Endothelial cell of umbilical vein (primary cell): ENCODE data around the gene SDK2. TPM values are rescaled to one million over a fixed set of nuclear protein-coding genes. Genes with fewer than 3 reads are reported as not detected.

ENCODE experiments used
- BruUV-seq: library from RNA; stranded (reverse); fragments of 400-500 nt; replicated peaks from 2 replicates; lab custom pipeline; 2021; lab: Mats Ljungman, UMichigan
- CTCF ChIA-PET: fragments of 300-600, 350-600 bp; sonication (Branson Sonifier 250); formaldehyde crosslinking; loops from one replicate; lab custom pipeline; 2021; ENCODE audit warnings: antibody characterized with exemption, inconsistent platforms; lab: Charles Lee
- POLR2A ChIA-PET: fragments of 300-600, 350-600 bp; sonication (Branson Sonifier 250); formaldehyde crosslinking; loops from one replicate; lab custom pipeline; 2021; ENCODE audit warnings: antibody characterized with exemption, inconsistent platforms; lab: Charles Lee
- DNase-seq: peaks from one replicate; pipeline ENCODE4 v3.0.0-alpha.2; 2011; ENCODE audit warnings: low read depth, low spot score
- FAIRE-seq: peaks from 2 replicates; lab custom pipeline; 2011; peaks lifted over from hg19 to GRCh38; lab: Jason Lieb, UNC
- H2AFZ ChIP-seq: 2 replicates; pipeline ENCODE4 v1.6.0; 2012; ENCODE audit warnings: low read depth, low read length, control low read depth, inconsistent platforms
- H3K27ac ChIP-seq: 2 replicates; pipeline ENCODE4 v1.5.1; 2011; ENCODE audit warnings: low read depth, mild to moderate bottlenecking, control low read depth, low read length, moderate library complexity; ENCODE audit not compliant: insufficient read depth
- H3K27me3 ChIP-seq, 2 experiments: 2 replicates each; pipeline versions ENCODE4 v1.6.0 to v1.6.1; 2011; ENCODE audit warnings: low read length in 2 of 2, mixed read lengths in 1 of 2; ENCODE audit not compliant: control insufficient read depth in 2 of 2, insufficient read depth in 2 of 2
- H3K36me3 ChIP-seq, 2 experiments: 2 replicates in 1 of 2; 3 replicates in 1 of 2; pipeline ENCODE4 v1.5.1; 2011; ENCODE audit warnings: low read length in 2 of 2, mild to moderate bottlenecking in 1 of 2, moderate library complexity in 1 of 2; ENCODE audit not compliant: control insufficient read depth in 2 of 2, insufficient read depth in 2 of 2; ENCODE audit errors: extremely low read depth in 1 of 2
- H3K4me1 ChIP-seq: 3 replicates; pipeline ENCODE4 v1.5.1; 2011; ENCODE audit warnings: mild to moderate bottlenecking, low read length; ENCODE audit not compliant: control insufficient read depth, insufficient read depth; ENCODE audit errors: extremely low read depth
- H3K4me2 ChIP-seq: 2 replicates; pipeline ENCODE4 v1.6.1; 2011; ENCODE audit warnings: low read length, control low read depth, mixed read lengths; ENCODE audit not compliant: insufficient read depth
- H3K4me3 ChIP-seq, 3 experiments: fragments of 200-600 bp in 1 of 3; sonication (generic), shearing (Covaris generic) in 1 of 3; replicated peaks in 1 of 3; 2 replicates each; pipeline ENCODE4 v1.5.1; 2011 to 2016; ENCODE audit warnings: control low read depth in 3 of 3, low read length in 3 of 3, mild to moderate bottlenecking in 2 of 3, inconsistent platforms in 1 of 3, low read depth in 1 of 3, moderate library complexity in 1 of 3; ENCODE audit not compliant: insufficient read depth in 1 of 3
- H3K79me2 ChIP-seq: 2 replicates; pipeline ENCODE4 v1.6.0; 2012; ENCODE audit warnings: low read length, inconsistent platforms; ENCODE audit not compliant: control insufficient read depth, insufficient read depth
- H3K9ac ChIP-seq: replicated peaks from 2 replicates; pipeline ENCODE3; 2011; ENCODE audit warnings: low read length, control low read depth; ENCODE audit not compliant: insufficient read depth; ENCODE audit errors: extremely low read depth
- H3K9me1 ChIP-seq: replicated peaks from 3 replicates; pipeline ENCODE4 v1.6.0; 2011; ENCODE audit warnings: mild to moderate bottlenecking, low read length; ENCODE audit not compliant: control insufficient read depth, insufficient read depth; ENCODE audit errors: extremely low read depth
- H3K9me3 ChIP-seq: replicated peaks from 2 replicates; pipeline ENCODE4 v1.5.1; 2012; ENCODE audit warnings: low read length, inconsistent platforms; ENCODE audit not compliant: control insufficient read depth, insufficient read depth
- H4K20me1 ChIP-seq: replicated peaks from 2 replicates; pipeline ENCODE3; 2011; ENCODE audit warnings: mild to moderate bottlenecking, low read length; ENCODE audit not compliant: control insufficient read depth, insufficient read depth; ENCODE audit errors: extremely low read depth
- EZH2 ChIP-seq: IDR thresholded peaks from 2 replicates; pipeline ENCODE4 v1.6.1; 2012; ENCODE audit warnings: borderline replicate concordance, low read depth, mild to moderate bottlenecking, moderate library complexity, low read length, inconsistent platforms; ENCODE audit not compliant: severe bottlenecking
- GATA2 ChIP-seq: IDR thresholded peaks from 2 replicates; pipeline ENCODE4 v1.7.0; 2011; ENCODE audit warnings: low read depth, mild to moderate bottlenecking, moderate library complexity, mixed read lengths, low read length; ENCODE audit not compliant: insufficient read length, insufficient read depth
- MYC ChIP-seq: IDR thresholded peaks from one replicate; pipeline ENCODE4 v1.6.1; 2011; ENCODE audit warnings: mild to moderate bottlenecking, low read depth, low read length
- POLR2A ChIP-seq: IDR thresholded peaks from 2 replicates; pipeline ENCODE4 v1.6.1; 2012; ENCODE audit warnings: low read depth, mild to moderate bottlenecking, control low read depth, low read length
- dilution Hi-C: fragments of 300-500 bp; cut with MboI; formaldehyde crosslinking; loops from one replicate; pipeline ENCODE4 v1.15.0; 2019; ENCODE audit warnings: low sequenced_read_pairs; ENCODE audit not compliant: extremely low pct_ligation_motif_present
- intact Hi-C: fragments of 100-400 bp; cut with micrococcal nuclease; formaldehyde crosslinking; loops from one replicate; pipeline ENCODE4 v1.10.0; 2022
- polyA plus RNA-seq, 4 experiments: library from polyadenylated mRNA; depleted of rRNA in 3 of 4; stranded (reverse) in 3 of 4; unstranded in 1 of 4; fragments of >200 nt; gene quantifications; 2 replicates each; pipeline versions ENCODE4 v1.2.1 to v1.2.3, GENCODE V29; 2011 to 2012; ENCODE audit warnings: missing spikeins in 1 of 4
- total RNA-seq: library from RNA; stranded (reverse); gene quantifications from 2 replicates; pipeline ENCODE4 v1.2.3, GENCODE V29; 2021
- TF ChIP-seq, protein P1 (sequence below), 2 donors: IDR thresholded peaks; 1 replicate in 1 of 2; 2 replicates in 1 of 2; pipeline ENCODE4 v1.5.1; 2011; ENCODE audit warnings: low read length in 2 of 2, mild to moderate bottlenecking in 2 of 2, moderate library complexity in 2 of 2, control low read depth in 1 of 2, inconsistent platforms in 1 of 2, low read depth in 1 of 2; ENCODE audit not compliant: insufficient read depth in 1 of 2; ENCODE audit errors: extremely low read depth in 1 of 2

SDK2 gene
- total and polyA plus RNA-seq, 2 donors (not counting 3 experiments of a cell fraction or from before 2014, with no cell fraction given): not detected

DNA sequence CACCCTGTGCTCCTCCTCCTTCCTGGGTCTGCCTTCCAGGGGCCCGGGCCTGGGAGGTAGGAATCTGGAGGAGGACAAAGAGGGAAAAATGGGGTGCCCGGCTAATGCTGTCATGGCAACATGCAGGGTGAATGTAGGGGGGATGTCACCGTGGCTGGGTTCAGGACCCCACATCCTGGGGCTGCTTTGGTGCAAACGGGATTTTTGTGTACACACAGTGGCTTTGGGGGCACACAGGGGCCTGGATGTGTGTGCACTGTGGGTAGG lies 295.5 kb downstream of the SDK2 start:
- Histone ChIP-seq H2AFZ (no peak overlapping the region), H3K27me3 (no peaks in the 10 kb centered on the region)
- POLR2A ChIA-PET: no interaction called here

More for the DNA sequence above, 295.5 kb downstream of the SDK2 start:
- Histone ChIP-seq H4K20me1 (no peaks in the 10 kb centered on the region), H3K9me1 (no peaks in the 10 kb centered on the region), H3K4me2 (no peak overlapping the region), H3K9me3 (no peaks in the 10 kb centered on the region), H3K4me3 (no peak overlapping the region), H3K79me2 (no peaks in the 10 kb centered on the region), H3K9ac (no peak overlapping the region), H3K36me3 (no peaks in the 10 kb centered on the region), H3K27ac (no peak overlapping the region), H3K4me1 (no peaks in the 10 kb centered on the region)
- CTCF ChIA-PET: interaction anchor here (1.1 kb wide), 2 partner anchors 10 to 50 kb away, joined by 3 read pairs; no protein-coding TSS in a partner anchor
- TF ChIP-seq, protein P1, sequence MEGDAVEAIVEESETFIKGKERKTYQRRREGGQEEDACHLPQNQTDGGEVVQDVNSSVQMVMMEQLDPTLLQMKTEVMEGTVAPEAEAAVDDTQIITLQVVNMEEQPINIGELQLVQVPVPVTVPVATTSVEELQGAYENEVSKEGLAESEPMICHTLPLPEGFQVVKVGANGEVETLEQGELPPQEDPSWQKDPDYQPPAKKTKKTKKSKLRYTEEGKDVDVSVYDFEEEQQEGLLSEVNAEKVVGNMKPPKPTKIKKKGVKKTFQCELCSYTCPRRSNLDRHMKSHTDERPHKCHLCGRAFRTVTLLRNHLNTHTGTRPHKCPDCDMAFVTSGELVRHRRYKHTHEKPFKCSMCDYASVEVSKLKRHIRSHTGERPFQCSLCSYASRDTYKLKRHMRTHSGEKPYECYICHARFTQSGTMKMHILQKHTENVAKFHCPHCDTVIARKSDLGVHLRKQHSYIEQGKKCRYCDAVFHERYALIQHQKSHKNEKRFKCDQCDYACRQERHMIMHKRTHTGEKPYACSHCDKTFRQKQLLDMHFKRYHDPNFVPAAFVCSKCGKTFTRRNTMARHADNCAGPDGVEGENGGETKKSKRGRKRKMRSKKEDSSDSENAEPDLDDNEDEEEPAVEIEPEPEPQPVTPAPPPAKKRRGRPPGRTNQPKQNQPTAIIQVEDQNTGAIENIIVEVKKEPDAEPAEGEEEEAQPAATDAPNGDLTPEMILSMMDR (IDR thresholded peaks at IDR 0.05; ENCODE audit: extremely low read depth in 1 of 2, insufficient read depth in 1 of 2, low read depth in 1 of 2, low read length in 2 of 2): no peak
- no peak for TF ChIP-seq MYC
- no peak for TF ChIP-seq GATA2
- TF ChIP-seq POLR2A: no peak
- no peak for TF ChIP-seq EZH2
- intact Hi-C loops (no loop called here), dilution Hi-C loops (no loop called here)
- FAIRE-seq (no peak), DNase-seq (no peak)
- no TSS peak for BruUV-seq
